Kidney (tissue), 14 donors: Measurements from ENCODE around the gene USH2A. TPM values are rescaled to one million over a fixed set of nuclear protein-coding genes. Genes with fewer than 3 reads are reported as not detected.

Experiments
- DNase-seq, 5 donors: peaks; one replicate each; pipeline ENCODE4 v3.0.0-alpha.2; 2013 to 2020
- FAIRE-seq: peaks from 2 replicates; lab custom pipeline; 2012; peaks lifted over from hg19 to GRCh38; lab: Jason Lieb, UNC
- H3K27ac ChIP-seq, 2 donors: one replicate each; pipeline ENCODE4 v1.7.0; 2013; ENCODE audit warnings: low read depth in 2 of 2, low read length in 2 of 2, inconsistent platforms in 1 of 2
- H3K27me3 ChIP-seq: one replicate; pipeline ENCODE4 v1.7.1; 2013; ENCODE audit warnings: low read length, inconsistent platforms; ENCODE audit not compliant: control insufficient read depth, insufficient read depth
- H3K36me3 ChIP-seq, 3 donors: one replicate each; pipeline versions ENCODE4 v1.7.0 to v1.7.1; 2013; ENCODE audit warnings: low read length in 3 of 3, control low read depth in 1 of 3, inconsistent platforms in 1 of 3; ENCODE audit not compliant: insufficient read depth in 3 of 3, control insufficient read depth in 2 of 3
- H3K4me1 ChIP-seq, 3 donors: one replicate each; pipeline versions ENCODE4 v1.7.0 to v1.7.1; 2013; ENCODE audit warnings: low read length in 3 of 3, inconsistent platforms in 1 of 3, low read depth in 1 of 3; ENCODE audit not compliant: control insufficient read depth in 2 of 3, insufficient read depth in 2 of 3
- H3K4me3 ChIP-seq, 3 donors: one replicate each; pipeline versions ENCODE4 v1.7.0 to v1.8.1; 2013; ENCODE audit warnings: low read length in 3 of 3, control low read depth in 1 of 3, inconsistent platforms in 1 of 3
- H3K9ac ChIP-seq, 3 donors: one replicate each; pipeline versions ENCODE4 v1.7.0 to v1.7.1; 2013; ENCODE audit warnings: low read length in 3 of 3, control low read depth in 1 of 3, inconsistent platforms in 1 of 3
- H3K9me3 ChIP-seq, 3 donors: one replicate each; pipeline versions ENCODE4 v1.7.0 to v1.7.1; 2013; ENCODE audit warnings: low read length in 3 of 3, control low read depth in 1 of 3, inconsistent platforms in 1 of 3; ENCODE audit not compliant: control insufficient read depth in 2 of 3, insufficient read depth in 1 of 3
- CTCF ChIP-seq: IDR thresholded peaks from 3 replicates; pipeline ENCODE4 v1.5.1; 2012; ENCODE audit warnings: mild to moderate bottlenecking, moderate library complexity, borderline replicate concordance; ENCODE audit not compliant: insufficient read depth; ENCODE audit errors: extremely low read depth
- intact Hi-C: fragments of 100-400 bp; cut with DNase I; formaldehyde crosslinking; loops from one replicate; pipeline ENCODE4 v1.11.1; 2022
- polyA plus RNA-seq: library from polyadenylated mRNA; stranded (reverse); fragments of 350-450 nt; fragmentation: Illumina TruSeq; extraction: RNeasy Lipid Tissue Mini Kit (QIAGEN cat#74804); gene quantifications from one replicate; pipeline ENCODE4 v1.2.3, GENCODE V29; 2014; ENCODE audit warnings: low read depth, low replicate concordance; ENCODE audit not compliant: insufficient read depth
- total RNA-seq: library from RNA; stranded (reverse); fragmentation: NEBNext Ultra II Directional; extraction: Animal tissue kit (Norgen Biotek cat#: 25700); gene quantifications from one replicate; pipeline ENCODE4 v1.2.1, GENCODE V29; 2021
- donor health status: control.
- donor health status: control.
- donor health status: control.
- donor health status: control.
- donor health status: control.
- donor health status: DM: yes; HTN: yes; CAD: no.
- donor health status: Normal renal cell carcinoma (clear cell type).

Gene USH2A
- total and polyA plus RNA-seq, 2 donors from 2014 or later = 0.06 TPM; not detected in 1

GRCh38 chr1:216420263-216420662 is 3.0 kb downstream of the USH2A start:
- Histone ChIP-seq H3K27ac (no peak overlapping the region), H3K27me3 (no peaks in the 10 kb centered on the region), H3K4me3 (no peak overlapping the region), H3K9me3 (no peaks in the 10 kb centered on the region), H3K9ac (no peak overlapping the region), H3K4me1 (no peaks in the 10 kb centered on the region), H3K36me3 (no peaks in the 10 kb centered on the region)
- no peak for DNase-seq
- no peak for FAIRE-seq
- intact Hi-C loops = no loop called here
- TF ChIP-seq CTCF = no peak

GRCh38 chr1:216416488-216416887 is 6.8 kb downstream of the USH2A start:
- intact Hi-C loops = no loop called here
- H3K4me3 ChIP-seq = no peak overlapping the region
- no peak for FAIRE-seq
- H3K9me3 ChIP-seq = no peaks in the 10 kb centered on the region
- DNase-seq = no peak
- no peaks in the 10 kb centered on the region for H3K36me3 ChIP-seq
- no peaks in the 10 kb centered on the region for H3K27me3 ChIP-seq
- no peak overlapping the region for H3K9ac ChIP-seq
- TF ChIP-seq CTCF = no peak
- no peak overlapping the region for H3K27ac ChIP-seq
- no peaks in the 10 kb centered on the region for H3K4me1 ChIP-seq

GRCh38 chr1:216410026-216410425 is 13.2 kb downstream of the USH2A start:
- Histone ChIP-seq H3K9ac (no peak overlapping the region), H3K36me3 (no peaks in the 10 kb centered on the region), H3K27ac (no peak overlapping the region), H3K4me1 (no peaks in the 10 kb centered on the region), H3K27me3 (no peaks in the 10 kb centered on the region), H3K9me3 (no peaks in the 10 kb centered on the region), H3K4me3 (no peak overlapping the region)
- no peak for TF ChIP-seq CTCF
- FAIRE-seq = no peak
- intact Hi-C loops = no loop called here
- DNase-seq = no peak

- Histone ChIP-seq H3K27ac (no peak overlapping the region), H3K9ac (no peak overlapping the region), H3K4me3 (no peak overlapping the region), H3K27me3 (no peaks in the 10 kb centered on the region), H3K9me3 (no peaks in the 10 kb centered on the region), H3K36me3 (no peaks in the 10 kb centered on the region), H3K4me1 (no peaks in the 10 kb centered on the region)
- intact Hi-C loops = no loop called here
- no peak for DNase-seq
- TF ChIP-seq CTCF = no peak
- FAIRE-seq = no peak
These were observed 32.3 kb downstream of the USH2A start for GRCh38 chr1:216390956-216391355.
